HG03064 (cell line): Measurements from ENCODE around the gene C1QTNF9B.
"Not testable (repeated sequence)": the region's sequence is repeated elsewhere in the genome, so short reads cannot be mapped to it uniquely, and the experiment has no call there.

Experiments used
- ATAC-seq: cut with Tn5 transposase; IDR thresholded peaks from one replicate; pipeline ENCODE4 v1.9.1; 2021; ENCODE audit warnings: low read depth; ENCODE audit not compliant: unreplicated experiment

Gene C1QTNF9B

GRCh38 chr13:23898101-23898500, 799 bp upstream of the C1QTNF9B start:
- no peak for ATAC-seq

- not testable (repeated sequence) for ATAC-seq
These were observed 2.6 kb downstream of the C1QTNF9B start for GRCh38 chr13:23894746-23895145.

- ATAC-seq: not testable (repeated sequence)
These were observed 3.5 kb downstream of the C1QTNF9B start for GRCh38 chr13:23893791-23894190.

- ATAC-seq: peak; percentile 7
These were observed 7.4 kb downstream of the C1QTNF9B start for GRCh38 chr13:23889615-23890607.

GRCh38 chr13:23888658-23889614, 8.4 kb downstream of the C1QTNF9B start, which contains the start of gene MIPEP:
TSS of gene MIPEP (minus strand) at chr13:23889400. CDS start at chr13:23889320, 80 bp downstream.
- peak; percentile 95 for ATAC-seq

- not testable (repeated sequence) for ATAC-seq
These were observed 12.9 kb downstream of the C1QTNF9B start for GRCh38 chr13:23884361-23884760.

GRCh38 chr13:23883255-23883654, 14.0 kb downstream of the C1QTNF9B start:
- ATAC-seq: no peak

GRCh38 chr13:23881402-23881800, 15.9 kb downstream of the C1QTNF9B start:
- not testable (repeated sequence) for ATAC-seq

GRCh38 chr13:23880493-23881401, 16.6 kb downstream of the C1QTNF9B start:
- not testable (repeated sequence) for ATAC-seq

GRCh38 chr13:23877286-23877685, 20.0 kb downstream of the C1QTNF9B start:
- ATAC-seq: no peak

GRCh38 chr13:23876265-23876664, 21.0 kb downstream of the C1QTNF9B start:
- no peak for ATAC-seq

GRCh38 chr13:23871616-23872220, 25.6 kb downstream of the C1QTNF9B start:
- ATAC-seq: no peak

GRCh38 chr13:23870356-23871140, 26.8 kb downstream of the C1QTNF9B start:
- ATAC-seq: no peak

- ATAC-seq: no peak
These were observed 28.8 kb downstream of the C1QTNF9B start for GRCh38 chr13:23868521-23868920.

- no peak for ATAC-seq
These were observed 30.2 kb downstream of the C1QTNF9B start for GRCh38 chr13:23867027-23867491.

GRCh38 chr13:23866420-23867026, 30.8 kb downstream of the C1QTNF9B start:
- ATAC-seq: no peak

- ATAC-seq: no peak
These were observed 31.4 kb downstream of the C1QTNF9B start for GRCh38 chr13:23865906-23866305.

GRCh38 chr13:23865026-23865425, 32.3 kb downstream of the C1QTNF9B start:
- ATAC-seq: no peak
